OCI-LY7 (cell line): ENCODE measurements around the gene RCL1. TPM values are rescaled to one million over a fixed set of nuclear protein-coding genes. Genes with fewer than 3 reads are reported as not detected.

Experiments used
- BruUV-seq: library from RNA; stranded (reverse); fragments of 400-500 nt; replicated peaks from 2 replicates; lab custom pipeline; 2021; lab: Mats Ljungman, UMichigan
- CTCF ChIA-PET: fragments of 300-600 bp; sonication (Branson Sonifier 250); formaldehyde crosslinking; loops from one replicate; lab custom pipeline; 2022; ENCODE audit warnings: antibody characterized with exemption; ENCODE audit not compliant: unreplicated experiment; lab: Charles Lee
- POLR2A ChIA-PET: fragments of 300-600 bp; sonication (Branson Sonifier 250); formaldehyde crosslinking; loops from one replicate; lab custom pipeline; 2022; ENCODE audit warnings: antibody characterized with exemption; lab: Charles Lee
- DNase-seq: peaks from one replicate; pipeline ENCODE4 v3.0.0-alpha.2; 2015; ENCODE audit warnings: low spot score
- H2AFZ ChIP-seq: fragments of 200-600 bp; sonication (generic), shearing (Covaris generic); 2 replicates; pipeline ENCODE4 v1.6.1; 2014; ENCODE audit warnings: mild to moderate bottlenecking, antibody characterized with exemption, low read length, moderate library complexity
- H3K27ac ChIP-seq: fragments of 200-600 bp; sonication (generic); 2 replicates; pipeline ENCODE4 v1.5.1; 2014; ENCODE audit warnings: mixed run types, low read depth, mild to moderate bottlenecking, moderate library complexity, low read length, inconsistent platforms; ENCODE audit not compliant: poor library complexity, severe bottlenecking
- H3K36me3 ChIP-seq: fragments of 200-600 bp; sonication (generic); 2 replicates; pipeline ENCODE4 v1.6.1; 2014; ENCODE audit warnings: mild to moderate bottlenecking, antibody characterized with exemption, low read length, moderate library complexity, mixed read lengths; ENCODE audit not compliant: insufficient read depth
- H3K4me1 ChIP-seq: fragments of 200-600 bp; sonication (generic); 2 replicates; pipeline ENCODE4 v1.5.1; 2014; ENCODE audit warnings: mild to moderate bottlenecking, low read length; ENCODE audit not compliant: insufficient read depth, poor library complexity, severe bottlenecking
- H3K4me2 ChIP-seq: fragments of 200-600 bp; sonication (generic); 2 replicates; pipeline ENCODE4 v1.6.1; 2014; ENCODE audit warnings: mild to moderate bottlenecking, low read length
- H3K4me3 ChIP-seq: fragments of 200-600 bp; sonication (generic); 2 replicates; pipeline ENCODE4 v1.5.1; 2014; ENCODE audit warnings: mild to moderate bottlenecking, low read depth, low read length; ENCODE audit not compliant: poor library complexity, severe bottlenecking
- H3K79me2 ChIP-seq: fragments of 200-600 bp; sonication (generic); 2 replicates; pipeline ENCODE4 v1.6.1; 2016; ENCODE audit warnings: low read depth, mild to moderate bottlenecking, low read length, moderate library complexity, mixed read lengths; ENCODE audit not compliant: insufficient read depth
- H3K9me2 ChIP-seq: fragments of 200-600 bp; sonication (generic); 2 replicates; pipeline ENCODE4 v1.6.1; 2016; ENCODE audit warnings: mild to moderate bottlenecking, low read length, mixed read lengths; ENCODE audit not compliant: insufficient read depth
- H3K9me3 ChIP-seq: fragments of 200-600 bp; sonication (generic); 2 replicates; pipeline ENCODE4 v1.6.1; 2014; ENCODE audit warnings: mild to moderate bottlenecking, mixed run types, low read length, mixed read lengths
- H4K20me1 ChIP-seq: fragments of 200-600 bp; sonication (generic); 2 replicates; pipeline ENCODE4 v1.6.1; 2014; ENCODE audit warnings: mild to moderate bottlenecking, antibody characterized with exemption, low read length, moderate library complexity, mixed read lengths; ENCODE audit not compliant: insufficient read depth
- CTCF ChIP-seq: fragments of 200-600 bp; sonication (generic); conservative IDR thresholded peaks from 2 replicates; pipeline ENCODE4 v1.5.1; 2014; ENCODE audit warnings: mild to moderate bottlenecking, antibody characterized with exemption, low read length, moderate library complexity, mixed read lengths
- EZH2phosphoT487 ChIP-seq: fragments of 200-600 bp; sonication (generic); IDR thresholded peaks from 2 replicates; pipeline ENCODE4 v1.6.1; 2018; ENCODE audit warnings: low read depth, borderline replicate concordance, mild to moderate bottlenecking, mixed run types, antibody characterized with exemption, low read length, moderate library complexity, mixed read lengths
- intact Hi-C: fragments of 100-400 bp; cut with micrococcal nuclease; formaldehyde crosslinking; loops from one replicate; pipeline ENCODE4 v1.10.0; 2022; ENCODE audit not compliant: unreplicated experiment
- total RNA-seq, 2 experiments: library from RNA; depleted of rRNA in 1 of 2; stranded (reverse); fragments of >200 nt in 1 of 2; shearing (Covaris generic) in 1 of 2; gene quantifications; 2 replicates each; pipeline ENCODE4 v1.2.3, GENCODE V29; 2014 to 2022

RCL1 gene
- total RNA-seq, 2 experiments from 2014 or later, result 27.5 to 31.3 TPM

- no peaks in the 10 kb centered on the region for H3K9me2 ChIP-seq
- CTCF ChIA-PET, result no interaction called here
- H3K36me3 ChIP-seq, result peaks cover 77% of the 10 kb centered on the region
- no peak overlapping the region for H3K27ac ChIP-seq
- H3K9me3 ChIP-seq, result no peaks in the 10 kb centered on the region
- H3K4me1 ChIP-seq, result no peaks in the 10 kb centered on the region
- POLR2A ChIA-PET, result interaction anchor here (0.8 to 1.2 kb wide), 3 partner anchors 8 to 20 kb away, joined by 3 to 4 read pairs (median 3); no protein-coding TSS in a partner anchor
- 0 out of 2 replicates have a peak, but pooled peaks cover 2% of the 10 kb centered on the region for H4K20me1 ChIP-seq
- H3K4me3 ChIP-seq, result no peak overlapping the region
- no peak overlapping the region for H3K4me2 ChIP-seq
- H2AFZ ChIP-seq, result no peak overlapping the region
- BruUV-seq, result no TSS peak
- DNase-seq, result no peak
- intact Hi-C loops, result no loop called here
- H3K79me2 ChIP-seq, result no peaks in the 10 kb centered on the region
- TF ChIP-seq EZH2phosphoT487, result no peak
- TF ChIP-seq CTCF, result no peak
Observed at GRCh38 chr9:4830699-4831098, 38.0 kb downstream of the RCL1 start.

- Histone ChIP-seq H3K4me1 (no peaks in the 10 kb centered on the region), H3K4me2 (no peak overlapping the region), H3K36me3 (peaks cover 82% of the 10 kb centered on the region), H4K20me1 (0 out of 2 replicates have a peak, but pooled peaks cover 2% of the 10 kb centered on the region), H3K27ac (no peak overlapping the region), H2AFZ (no peak overlapping the region), H3K79me2 (no peaks in the 10 kb centered on the region), H3K9me3 (no peaks in the 10 kb centered on the region), H3K4me3 (no peak overlapping the region), H3K9me2 (no peaks in the 10 kb centered on the region)
- intact Hi-C loops, result no loop called here
- DNase-seq, result no peak
- TF ChIP-seq CTCF, result no peak
- TF ChIP-seq EZH2phosphoT487, result no peak
- BruUV-seq, result no TSS peak
- POLR2A ChIA-PET, result interaction anchor here (1.2 kb wide), 1 partner anchor 11 kb away, joined by 4 read pairs; no protein-coding TSS in a partner anchor
- CTCF ChIA-PET, result no interaction called here
Observed at GRCh38 chr9:4831119-4831518, 38.4 kb downstream of the RCL1 start.

- H2AFZ ChIP-seq, result no peak overlapping the region
- BruUV-seq, result no TSS peak
- H3K4me3 ChIP-seq, result no peak overlapping the region
- H3K4me1 ChIP-seq, result no peaks in the 10 kb centered on the region
- TF ChIP-seq EZH2phosphoT487, result no peak
- TF ChIP-seq CTCF, result no peak
- ChIA-PET POLR2A (interaction anchor here (0.6 to 1.2 kb wide), 2 partner anchors 12 to 34 kb away, joined by 3 to 4 read pairs; no protein-coding TSS in a partner anchor), CTCF (no interaction called here)
- no peaks in the 10 kb centered on the region for H3K9me2 ChIP-seq
- no peak overlapping the region for H3K4me2 ChIP-seq
- intact Hi-C loops, result no loop called here
- H3K36me3 ChIP-seq, result peaks cover 82% of the 10 kb centered on the region
- H3K79me2 ChIP-seq, result no peaks in the 10 kb centered on the region
- H3K9me3 ChIP-seq, result no peaks in the 10 kb centered on the region
- no peak for DNase-seq
- no peak overlapping the region for H3K27ac ChIP-seq
- H4K20me1 ChIP-seq, result 0 out of 2 replicates have a peak, but pooled peaks cover 2% of the 10 kb centered on the region
Observed at GRCh38 chr9:4831944-4832343, 39.2 kb downstream of the RCL1 start.
